ENCODE results near the gene AGAP1.

- TF ChIP-seq SREBF2 (IDR thresholded peaks at IDR 0.05) (no peak), CTCF (IDR thresholded peaks at IDR 0.05) (no peak), MAX (IDR thresholded peaks at IDR 0.05) (no peak), EHF (CRISPR knock-in tag; IDR thresholded peaks at IDR 0.05) (no peak), EP300 (IDR thresholded peaks at IDR 0.05) (no peak), RCOR1 (IDR thresholded peaks at IDR 0.05; ENCODE audit: low read depth, low read length) (no peak), NFE2L2 (conservative IDR thresholded peaks at IDR 0.05; ENCODE audit: low read length) (no peak), MAZ (IDR thresholded peaks at IDR 0.05; ENCODE audit: borderline replicate concordance, low read depth, low read length) (no peak), RARB (CRISPR knock-in tag; IDR thresholded peaks at IDR 0.05) (no peak), NPAS2 (CRISPR knock-in tag; IDR thresholded peaks at IDR 0.05; ENCODE audit: borderline replicate concordance) (no peak)
Observed at GRCh38 chr2:235940330-235940729, 446.5 kb downstream of the AGAP1 start.

Data from A549 (cell line).